K562 (cell line): Measurements from ENCODE around the gene DISP1. TPM values are rescaled to one million over a fixed set of nuclear protein-coding genes. Genes with fewer than 3 reads are reported as not detected.

Experiments
- ATAC-seq: fragments of 200-7000 bp; cut with Tn5 transposase; 3 replicates; pipeline ENCODE4 v1.9.1; 2020; ENCODE audit warnings: moderate library complexity
- BruUV-seq: library from RNA; stranded (reverse); fragments of 400-500 nt; replicated peaks from 2 replicates; lab custom pipeline; 2021; lab: Mats Ljungman, UMichigan
- CTCF ChIA-PET: fragments of 300-600 bp; formaldehyde crosslinking; extraction: SDS; loops from one replicate; lab custom pipeline; 2021; ENCODE audit warnings: low intra/inter-chr PET ratio; lab: Yijun Ruan, JAX
- POLR2A ChIA-PET: fragments of 300-600, 350-650 bp; sonication (Branson Sonifier 250); formaldehyde crosslinking; extraction: SDS; loops from one replicate; lab custom pipeline; 2021; ENCODE audit warnings: antibody characterized with exemption, inconsistent platforms; lab: Yijun Ruan, JAX
- DNase-seq, 4 experiments: peaks; one replicate each; pipeline versions ENCODE4 v3.0.0 to v3.0.0-alpha.2; 2011 to 2018; ENCODE audit warnings: low spot score in 3 of 4, mixed read lengths in 3 of 4; ENCODE audit errors: extremely low read depth in 1 of 4
- FAIRE-seq: peaks from 2 replicates; lab custom pipeline; 2011; peaks lifted over from hg19 to GRCh38; lab: Jason Lieb, UNC
- H2AFZ ChIP-seq: 2 replicates; pipeline ENCODE4 v1.6.0; 2011; ENCODE audit warnings: low read depth, low read length, control low read depth, inconsistent platforms
- H3K27ac ChIP-seq: fragments of 200-600 bp; 3 replicates; pipeline ENCODE4 v1.8.0; 2011; ENCODE audit warnings: low read depth, mild to moderate bottlenecking, control low read depth, inconsistent platforms, low read length, moderate library complexity, mixed read lengths; ENCODE audit errors: extremely low read depth
- H3K27me3 ChIP-seq, 2 experiments: fragments of 300-600 bp in 1 of 2; 2 replicates in 1 of 2; 3 replicates in 1 of 2; pipeline versions ENCODE4 v1.6.0 to v1.8.0; 2011; ENCODE audit warnings: inconsistent platforms in 2 of 2, low read length in 2 of 2, mild to moderate bottlenecking in 1 of 2, mixed read lengths in 1 of 2, moderate library complexity in 1 of 2; ENCODE audit not compliant: control insufficient read depth in 2 of 2, insufficient read depth in 2 of 2
- H3K36me3 ChIP-seq: fragments of 300-600 bp; 3 replicates; pipeline ENCODE4 v1.8.0; 2011; ENCODE audit warnings: mild to moderate bottlenecking, low read length, inconsistent platforms; ENCODE audit not compliant: control insufficient read depth, insufficient read depth
- H3K4me1 ChIP-seq, 2 experiments: fragments of 200-600 bp in 1 of 2; replicated peaks in 1 of 2; 2 replicates in 1 of 2; 3 replicates in 1 of 2; pipeline versions ENCODE4 v1.5.1 to v1.8.0; 2011; ENCODE audit warnings: inconsistent platforms in 2 of 2, low read length in 2 of 2, mild to moderate bottlenecking in 1 of 2, mixed read lengths in 1 of 2, moderate library complexity in 1 of 2; ENCODE audit not compliant: control insufficient read depth in 2 of 2, insufficient read depth in 2 of 2
- H3K4me2 ChIP-seq: 2 replicates; pipeline ENCODE4 v1.6.1; 2011; ENCODE audit warnings: low read length, control low read depth, inconsistent platforms, mixed read lengths; ENCODE audit not compliant: insufficient read depth
- H3K4me3 ChIP-seq: fragments of 200-600 bp; sonication (generic), shearing (Covaris generic); 2 replicates; pipeline ENCODE4 v1.5.1; 2016; ENCODE audit warnings: control low read depth, inconsistent platforms
- H3K79me2 ChIP-seq: fragments of 200-600 bp; 3 replicates; pipeline ENCODE4 v1.8.0; 2011; ENCODE audit warnings: low read length, inconsistent platforms; ENCODE audit not compliant: control insufficient read depth, insufficient read depth
- H3K9ac ChIP-seq, 2 experiments: 2 replicates each; pipeline versions ENCODE4 v1.6.0 to v1.6.1; 2011; ENCODE audit warnings: low read depth in 2 of 2, low read length in 2 of 2, control low read depth in 1 of 2, inconsistent platforms in 1 of 2, mild to moderate bottlenecking in 1 of 2, mixed read lengths in 1 of 2; ENCODE audit not compliant: insufficient read depth in 1 of 2
- H3K9me1 ChIP-seq: one replicate; pipeline ENCODE4 v1.6.0; 2011; ENCODE audit warnings: inconsistent platforms, mild to moderate bottlenecking, low read length, moderate library complexity; ENCODE audit not compliant: control insufficient read depth, insufficient read depth
- H3K9me3 ChIP-seq: replicated peaks from 2 replicates; pipeline ENCODE4 v1.5.1; 2011; ENCODE audit warnings: low read depth, low read length, inconsistent platforms; ENCODE audit not compliant: control insufficient read depth, insufficient read depth
- H4K20me1 ChIP-seq: replicated peaks from 2 replicates; pipeline ENCODE4 v1.6.1; 2011; ENCODE audit warnings: low read length, inconsistent platforms, mixed read lengths; ENCODE audit not compliant: control insufficient read depth, insufficient read depth
- DACH1 ChIP-seq: fragments of 450-650 bp; IDR thresholded peaks from 2 replicates; pipeline ENCODE4 v1.6.1; 2018; ENCODE audit not compliant: partially characterized antibody
- GABPB1 ChIP-seq: sonication (generic); formaldehyde crosslinking; IDR thresholded peaks from 2 replicates; pipeline ENCODE4 v1.8.0; 2022; ENCODE audit warnings: mild to moderate bottlenecking, missing genetic modification reagents
- HES1 ChIP-seq: fragments of 450-650 bp; IDR thresholded peaks from 2 replicates; pipeline ENCODE4 v1.6.1; 2016; ENCODE audit warnings: low read depth, mild to moderate bottlenecking, moderate library complexity
- HMBOX1 ChIP-seq: sonication (generic); IDR thresholded peaks from 2 replicates; pipeline ENCODE4 v1.6.1; 2016
- HNRNPLL ChIP-seq: fragments of 200-400 bp; formaldehyde crosslinking; IDR thresholded peaks from 2 replicates; pipeline ENCODE4 v1.6.1; 2017; ENCODE audit warnings: low read length, low read depth, mild to moderate bottlenecking; ENCODE audit not compliant: poor library complexity, severe bottlenecking
- NR2C1 ChIP-seq, 2 experiments: fragments of 450-650 bp; IDR thresholded peaks; 2 replicates each; pipeline ENCODE4 v1.6.1; 2017; ENCODE audit warnings: mild to moderate bottlenecking in 2 of 2, antibody characterized with exemption in 1 of 2, inconsistent platforms in 1 of 2, missing compliant biosample characterization in 1 of 2, missing genetic modification characterization in 1 of 2
- PTRF ChIP-seq: fragments of 450-650 bp; IDR thresholded peaks from 2 replicates; pipeline ENCODE4 v1.6.1; 2016; ENCODE audit warnings: mild to moderate bottlenecking, missing genetic modification characterization, missing compliant biosample characterization
- SP1 ChIP-seq: sonication (generic); formaldehyde crosslinking; IDR thresholded peaks from 2 replicates; pipeline ENCODE4 v1.8.1; 2022; ENCODE audit warnings: mild to moderate bottlenecking, missing genetic modification reagents
- ZNF184 ChIP-seq: sonication (generic); formaldehyde crosslinking; IDR thresholded peaks from 2 replicates; pipeline ENCODE4 v1.5.0; 2020; ENCODE audit warnings: missing genetic modification reagents
- WGBS: fragments of 100-300 bp; shearing (Covaris generic); methylation state at CpG from one replicate; pipeline ENCODE4 v1.1.6; 2016; ENCODE audit warnings: low coverage, mixed read lengths; ENCODE audit not compliant: insufficient coverage; ENCODE audit errors: missing lambda C conversion rate; 5-methylcytosine and 5-hydroxymethylcytosine counted together
- in situ Hi-C: fragments of 300-500 bp; cut with MboI; formaldehyde crosslinking; loops from 4 replicates; pipeline ENCODE4 v1.15.0; 2018; ENCODE audit warnings: inconsistent platforms, mixed read lengths
- intact Hi-C: fragments of 100-400 bp; cut with micrococcal nuclease; formaldehyde crosslinking; loops from 2 replicates; pipeline ENCODE4 v1.14.2; 2022
- polyA plus RNA-seq, 8 experiments: library from polyadenylated mRNA; depleted of rRNA in 4 of 8; stranded (reverse) in 5 of 8; unstranded in 3 of 8; fragments of >200 nt; fragmentation: Nextera tagmentation in 2 of 8; fragmentation: Illumina TruSeq in 1 of 8; extraction: Ambion mirVana in 2 of 8; extraction: Trizol in 1 of 8; gene quantifications; 2 replicates each; pipeline versions ENCODE4 v1.2.1 to v1.2.3, GENCODE V29; 2011 to 2014; ENCODE audit warnings: inconsistent platforms in 1 of 8, missing spikeins in 1 of 8
- total RNA-seq, 7 experiments: library from RNA; depleted of rRNA in 6 of 7; stranded (reverse); fragments of >200 nt in 6 of 7; fragmentation: Illumina TruSeq in 2 of 7; extraction: Trizol in 2 of 7; gene quantifications; 2 replicates each; pipeline versions ENCODE4 v1.2.1 to v1.2.3, GENCODE V29; 2011 to 2021; ENCODE audit warnings: low replicate concordance in 1 of 7
- TF ChIP-seq, protein P1 (sequence below): fragments of 250-450 bp; sonication (Bioruptor Pico); IDR thresholded peaks from 2 replicates; pipeline ENCODE4 v1.4.0; 2020
- TF ChIP-seq, protein P2 (sequence below), 3 experiments: fragments of 200-800 bp in 1 of 3; sonication (Bioruptor generic) in 1 of 3; sonication (generic) in 1 of 3; formaldehyde crosslinking in 1 of 3; IDR thresholded peaks; 2 replicates each; pipeline versions ENCODE4 v1.6.1 to v1.8.0; 2016 to 2022; ENCODE audit warnings: mild to moderate bottlenecking in 2 of 3, missing compliant biosample characterization in 2 of 3, missing genetic modification characterization in 2 of 3, missing genetic modification reagents in 1 of 3

The DISP1 gene
- total and polyA plus RNA-seq, 9 of the 15 experiments (the other 6 are each of a cell fraction or from before 2014, with no cell fraction given) = 0.02 to 0.35 (median 0.04) TPM; not detected in 2

GRCh38 chr1:222814536-222815439, at the start of gene DISP1 (continued):
- no peak for TF ChIP-seq HES1
- TF ChIP-seq PTRF (tag) = no peak
- no peak for TF ChIP-seq NR2C1 (IDR thresholded peaks at IDR 0.05)
- peak; percentile 59 for TF ChIP-seq NR2C1 (tag; IDR thresholded peaks at IDR 0.05)
- TF ChIP-seq HNRNPLL = peak; percentile 27

DNA sequence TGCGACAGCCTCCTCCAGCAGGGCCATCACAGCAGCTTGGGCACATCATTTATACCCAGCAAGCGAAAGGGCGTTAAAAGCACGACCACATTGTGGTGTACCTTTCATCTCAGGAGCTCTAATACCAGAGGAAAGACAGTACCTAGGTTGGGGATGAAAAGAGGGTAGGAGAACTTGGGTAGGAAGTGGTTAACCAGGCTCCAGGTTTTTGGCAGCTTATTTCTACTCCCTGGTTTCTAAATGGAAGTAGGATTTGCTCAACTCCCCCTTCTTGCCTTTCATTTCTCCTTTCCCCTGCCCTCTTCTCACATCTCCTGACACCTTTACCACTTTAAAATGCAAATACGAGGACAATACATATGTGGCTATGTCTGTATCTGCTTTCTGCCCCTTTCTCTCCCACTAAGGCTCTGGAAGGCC, 47.7 kb upstream of the DISP1 start:
- H3K79me2 ChIP-seq = no peaks in the 10 kb centered on the region
- no peak overlapping the region for H3K9ac ChIP-seq
- WGBS = 1% methylated on average over 5 of the region's 5 CpGs
- no peak overlapping the region for H3K4me3 ChIP-seq
- no peaks in the 10 kb centered on the region for H3K27me3 ChIP-seq
- no peaks in the 10 kb centered on the region for H3K9me3 ChIP-seq
- H3K4me2 ChIP-seq = no peak overlapping the region
- intact Hi-C loops = no loop called here
- H4K20me1 ChIP-seq = no peaks in the 10 kb centered on the region
- no peaks in the 10 kb centered on the region for H3K36me3 ChIP-seq
- DNase-seq = no peak
- no peaks in the 10 kb centered on the region for H3K4me1 ChIP-seq
- no peak overlapping the region for H2AFZ ChIP-seq
- ATAC-seq = no peak
- ChIA-PET CTCF (no interaction called here), POLR2A (no interaction called here)
- in situ Hi-C loops = no loop called here
- H3K27ac ChIP-seq = no peak overlapping the region
- H3K9me1 ChIP-seq = no peaks in the 10 kb centered on the region
- BruUV-seq = no TSS peak
- FAIRE-seq = no peak
- TF ChIP-seq GABPB1 (CRISPR knock-in tag) = no peak
- no peak for TF ChIP-seq HMBOX1
- TF ChIP-seq, protein P1, sequence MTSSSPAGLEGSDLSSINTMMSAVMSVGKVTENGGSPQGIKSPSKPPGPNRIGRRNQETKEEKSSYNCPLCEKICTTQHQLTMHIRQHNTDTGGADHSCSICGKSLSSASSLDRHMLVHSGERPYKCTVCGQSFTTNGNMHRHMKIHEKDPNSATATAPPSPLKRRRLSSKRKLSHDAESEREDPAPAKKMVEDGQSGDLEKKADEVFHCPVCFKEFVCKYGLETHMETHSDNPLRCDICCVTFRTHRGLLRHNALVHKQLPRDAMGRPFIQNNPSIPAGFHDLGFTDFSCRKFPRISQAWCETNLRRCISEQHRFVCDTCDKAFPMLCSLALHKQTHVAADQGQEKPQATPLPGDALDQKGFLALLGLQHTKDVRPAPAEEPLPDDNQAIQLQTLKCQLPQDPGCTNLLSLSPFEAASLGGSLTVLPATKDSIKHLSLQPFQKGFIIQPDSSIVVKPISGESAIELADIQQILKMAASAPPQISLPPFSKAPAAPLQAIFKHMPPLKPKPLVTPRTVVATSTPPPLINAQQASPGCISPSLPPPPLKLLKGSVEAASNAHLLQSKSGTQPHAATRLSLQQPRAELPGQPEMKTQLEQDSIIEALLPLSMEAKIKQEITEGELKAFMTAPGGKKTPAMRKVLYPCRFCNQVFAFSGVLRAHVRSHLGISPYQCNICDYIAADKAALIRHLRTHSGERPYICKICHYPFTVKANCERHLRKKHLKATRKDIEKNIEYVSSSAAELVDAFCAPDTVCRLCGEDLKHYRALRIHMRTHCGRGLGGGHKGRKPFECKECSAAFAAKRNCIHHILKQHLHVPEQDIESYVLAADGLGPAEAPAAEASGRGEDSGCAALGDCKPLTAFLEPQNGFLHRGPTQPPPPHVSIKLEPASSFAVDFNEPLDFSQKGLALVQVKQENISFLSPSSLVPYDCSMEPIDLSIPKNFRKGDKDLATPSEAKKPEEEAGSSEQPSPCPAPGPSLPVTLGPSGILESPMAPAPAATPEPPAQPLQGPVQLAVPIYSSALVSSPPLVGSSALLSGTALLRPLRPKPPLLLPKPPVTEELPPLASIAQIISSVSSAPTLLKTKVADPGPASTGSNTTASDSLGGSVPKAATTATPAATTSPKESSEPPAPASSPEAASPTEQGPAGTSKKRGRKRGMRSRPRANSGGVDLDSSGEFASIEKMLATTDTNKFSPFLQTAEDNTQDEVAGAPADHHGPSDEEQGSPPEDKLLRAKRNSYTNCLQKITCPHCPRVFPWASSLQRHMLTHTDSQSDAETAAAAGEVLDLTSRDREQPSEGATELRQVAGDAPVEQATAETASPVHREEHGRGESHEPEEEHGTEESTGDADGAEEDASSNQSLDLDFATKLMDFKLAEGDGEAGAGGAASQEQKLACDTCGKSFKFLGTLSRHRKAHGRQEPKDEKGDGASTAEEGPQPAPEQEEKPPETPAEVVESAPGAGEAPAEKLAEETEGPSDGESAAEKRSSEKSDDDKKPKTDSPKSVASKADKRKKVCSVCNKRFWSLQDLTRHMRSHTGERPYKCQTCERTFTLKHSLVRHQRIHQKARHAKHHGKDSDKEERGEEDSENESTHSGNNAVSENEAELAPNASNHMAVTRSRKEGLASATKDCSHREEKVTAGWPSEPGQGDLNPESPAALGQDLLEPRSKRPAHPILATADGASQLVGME (CRISPR knock-in tag) = no peak
- TF ChIP-seq, protein P2, sequence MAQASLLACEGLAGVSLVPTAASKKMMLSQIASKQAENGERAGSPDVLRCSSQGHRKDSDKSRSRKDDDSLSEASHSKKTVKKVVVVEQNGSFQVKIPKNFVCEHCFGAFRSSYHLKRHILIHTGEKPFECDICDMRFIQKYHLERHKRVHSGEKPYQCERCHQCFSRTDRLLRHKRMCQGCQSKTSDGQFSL (CRISPR knock-in tag; IDR thresholded peaks at IDR 0.05) = no peak
- TF ChIP-seq, protein P2 (tag; IDR thresholded peaks at IDR 0.05) = no peak
- no peak for TF ChIP-seq DACH1
- no peak for TF ChIP-seq SP1 (CRISPR knock-in tag)
- no peak for TF ChIP-seq ZNF184 (CRISPR knock-in tag)
